Gastrocnemius medialis (tissue), 4 donors: Measurements from ENCODE around the gene CCDC33. TPM values are rescaled to one million over a fixed set of nuclear protein-coding genes. Genes with fewer than 3 reads are reported as not detected.

Experiments used
- ATAC-seq, 2 donors: fragments of 150-250 bp; one replicate each; pipeline ENCODE4 v1.9.1; 2016
- DNase-seq, 2 donors: peaks; one replicate each; pipeline ENCODE4 v3.0.0-alpha.2; 2019
- H3K27ac ChIP-seq, 4 donors: fragments of 200-600 bp; sonication (generic); 1 replicate in 1 of 4; 2 replicates in 3 of 4; pipeline ENCODE4 v1.5.1; 2016 to 2018; ENCODE audit warnings: mild to moderate bottlenecking in 2 of 4, moderate library complexity in 1 of 4
- H3K27me3 ChIP-seq, 3 donors: fragments of 200-600 bp; sonication (generic) in 2 of 3; 1 replicate in 1 of 3; 2 replicates in 2 of 3; pipeline versions ENCODE4 v1.5.1 to v1.6.0; 2016 to 2019; ENCODE audit warnings: mild to moderate bottlenecking in 1 of 3, moderate library complexity in 1 of 3
- H3K36me3 ChIP-seq, 2 donors: fragments of 200-600 bp; sonication (generic) in 1 of 2; one replicate each; pipeline ENCODE4 v1.5.1; 2017 to 2018
- H3K4me1 ChIP-seq, 2 donors: fragments of 200-600 bp; sonication (generic) in 1 of 2; one replicate each; pipeline ENCODE4 v1.5.1; 2016 to 2017; ENCODE audit warnings: mild to moderate bottlenecking in 2 of 2
- H3K4me3 ChIP-seq, 4 donors: fragments of 200-600 bp; sonication (generic) in 3 of 4; 1 replicate in 1 of 4; 2 replicates in 3 of 4; pipeline ENCODE4 v1.5.1; 2016 to 2019; ENCODE audit warnings: mild to moderate bottlenecking in 2 of 4
- H3K9me3 ChIP-seq, 3 donors: fragments of 200-600 bp; sonication (generic) in 2 of 3; 1 replicate in 1 of 3; 2 replicates in 2 of 3; pipeline ENCODE4 v1.5.1; 2016 to 2019
- CTCF ChIP-seq, 5 experiments: fragments of 450-650 bp in 3 of 5; fragments of 200-600 bp in 2 of 5; sonication (generic) in 2 of 5; IDR thresholded peaks in 4 of 5; conservative IDR thresholded peaks in 1 of 5; 1 replicate in 4 of 5; 2 replicates in 1 of 5; pipeline ENCODE4 v1.5.1; 2016 to 2019; ENCODE audit warnings: antibody characterized with exemption in 5 of 5, mild to moderate bottlenecking in 3 of 5, moderate library complexity in 3 of 5
- POLR2A ChIP-seq, 2 donors: fragments of 450-650 bp; IDR thresholded peaks; one replicate each; pipeline ENCODE4 v1.6.1; 2017; ENCODE audit warnings: antibody characterized with exemption in 2 of 2, mild to moderate bottlenecking in 2 of 2, moderate library complexity in 2 of 2
- in situ Hi-C, 4 donors: fragments of 200-750 bp; cut with MboI; loops; one replicate each; pipeline versions ENCODE4 v1.15.0 to v1.8.0; 2017; ENCODE audit warnings: low sequenced_read_pairs in 4 of 4
- intact Hi-C: fragments of 100-400 bp; cut with DNase I; formaldehyde crosslinking; loops from one replicate; pipeline ENCODE4 v1.15.1; 2023; ENCODE audit warnings: low total_unique reads
- total RNA-seq, 4 donors: library from RNA; depleted of rRNA; stranded (reverse); fragments of >200 nt; gene quantifications; one replicate each; pipeline versions ENCODE4 v1.1.0 to v1.2.3, GENCODE V29; 2016

CCDC33 gene
- total RNA-seq, 4 donors from 2014 or later, result not detected

GRCh38 chr15:74333093-74333492 is 97.0 kb downstream of the CCDC33 start:
- no peaks in the 10 kb centered on the region for H3K4me1 ChIP-seq
- no peaks in the 10 kb centered on the region for H3K27me3 ChIP-seq
- DNase-seq, result no peak
- no peak overlapping the region for H3K4me3 ChIP-seq
- no peak for ATAC-seq
- H3K9me3 ChIP-seq, result no peaks in the 10 kb centered on the region
- intact Hi-C loops (no loop called here), in situ Hi-C loops (no loop called here)
- no peak overlapping the region for H3K27ac ChIP-seq
- no peaks in the 10 kb centered on the region for H3K36me3 ChIP-seq
- TF ChIP-seq CTCF (IDR thresholded peaks at IDR 0.05 in 4 of 5, conservative IDR thresholded peaks at IDR 0.05 in 1 of 5) (no peak), POLR2A (IDR thresholded peaks at IDR 0.05) (no peak)

DNA sequence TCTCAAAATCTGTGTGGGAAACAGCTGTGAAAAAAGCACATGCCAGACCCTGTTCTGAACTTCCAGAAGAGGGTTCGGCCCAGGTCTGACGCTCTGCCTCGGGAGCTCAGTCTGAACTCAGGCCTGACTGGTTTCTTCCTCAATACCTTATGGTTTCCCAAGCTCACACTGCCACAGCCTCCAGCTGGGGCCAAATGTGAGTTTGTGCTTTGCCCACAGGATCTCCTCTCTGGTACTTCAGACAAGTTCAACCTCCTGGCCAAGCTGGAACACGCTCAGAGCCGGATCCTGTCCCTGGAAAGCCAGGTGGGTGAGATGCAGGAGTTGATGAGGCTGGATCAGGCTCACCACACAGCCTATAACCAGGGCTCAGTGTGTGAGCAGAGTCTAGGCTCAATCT is 97.5 kb downstream of the CCDC33 start:
- TF ChIP-seq CTCF (IDR thresholded peaks at IDR 0.05 in 4 of 5, conservative IDR thresholded peaks at IDR 0.05 in 1 of 5) (no peak), POLR2A (IDR thresholded peaks at IDR 0.05) (no peak)
- Histone ChIP-seq H3K4me1 (no peaks in the 10 kb centered on the region), H3K27ac (no peak overlapping the region), H3K9me3 (no peaks in the 10 kb centered on the region), H3K36me3 (no peaks in the 10 kb centered on the region), H3K4me3 (no peak overlapping the region), H3K27me3 (no peaks in the 10 kb centered on the region)
- no peak for DNase-seq
- in situ Hi-C loops, result no loop called here
- ATAC-seq, result no peak
- intact Hi-C loops, result no loop called here

DNA sequence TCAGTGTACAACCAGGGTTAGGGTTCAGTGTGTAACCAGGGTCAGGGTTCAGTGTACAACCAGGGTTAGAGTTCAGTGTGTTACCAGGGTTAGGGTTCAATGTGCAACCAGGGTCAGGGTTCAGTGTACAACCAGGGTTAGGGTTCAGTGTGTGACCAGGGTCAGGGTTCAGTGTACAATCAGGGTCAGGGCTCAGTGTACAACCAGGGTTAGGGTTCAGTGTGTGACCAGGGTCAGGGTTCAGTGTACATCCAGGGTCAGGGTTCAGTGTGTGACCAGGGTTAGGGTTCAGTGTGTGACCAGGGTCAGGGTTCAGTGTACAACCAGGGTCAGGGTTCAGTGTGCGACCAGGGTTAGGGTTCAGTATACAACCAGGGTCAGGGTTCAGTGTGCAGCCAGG is 98.0 kb downstream of the CCDC33 start:
- in situ Hi-C loops, result no loop called here
- no peak for DNase-seq
- Histone ChIP-seq H3K27ac (no peak overlapping the region), H3K9me3 (no peaks in the 10 kb centered on the region), H3K4me1 (no peaks in the 10 kb centered on the region), H3K36me3 (no peaks in the 10 kb centered on the region), H3K4me3 (no peak overlapping the region), H3K27me3 (no peaks in the 10 kb centered on the region)
- intact Hi-C loops, result no loop called here
- TF ChIP-seq POLR2A (IDR thresholded peaks at IDR 0.05) (no peak), CTCF (IDR thresholded peaks at IDR 0.05 in 4 of 5, conservative IDR thresholded peaks at IDR 0.05 in 1 of 5) (no peak)
- no peak for ATAC-seq

DNA sequence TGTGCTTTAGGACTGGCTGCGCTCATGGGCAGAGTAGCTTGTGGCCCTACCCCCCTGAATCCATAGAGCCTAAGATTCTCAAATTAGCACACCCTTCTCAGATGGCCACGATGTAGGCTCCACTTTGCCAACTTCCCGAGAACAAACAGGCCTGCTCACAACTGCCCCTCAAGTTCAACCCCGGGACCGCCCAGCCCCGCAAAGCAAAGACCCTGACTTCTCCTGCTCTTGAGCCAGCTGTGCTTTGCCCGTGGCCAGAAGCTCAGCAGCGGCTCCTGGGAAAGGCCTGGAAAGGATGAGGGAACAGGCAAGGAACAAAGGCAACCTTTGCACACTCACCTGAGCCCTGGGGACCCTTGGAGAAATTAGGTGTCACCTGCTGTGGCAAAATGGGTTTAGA is 99.3 kb downstream of the CCDC33 start:
- ATAC-seq, result no peak
- DNase-seq, result no peak
- in situ Hi-C loops, result no loop called here

More for the DNA sequence above, 99.3 kb downstream of the CCDC33 start:
- intact Hi-C loops, result no loop called here
- no peaks in the 10 kb centered on the region for H3K9me3 ChIP-seq
- H3K27me3 ChIP-seq, result no peaks in the 10 kb centered on the region
- no peak overlapping the region for H3K27ac ChIP-seq
- no peak for TF ChIP-seq CTCF (IDR thresholded peaks at IDR 0.05 in 4 of 5, conservative IDR thresholded peaks at IDR 0.05 in 1 of 5)
- no peak overlapping the region for H3K4me3 ChIP-seq
- no peaks in the 10 kb centered on the region for H3K36me3 ChIP-seq
- no peaks in the 10 kb centered on the region for H3K4me1 ChIP-seq
